ENCODE measurements around the gene DMRTA2.

DMRTA2 gene

GRCh38 chr1:50422946-50423669 is at the start of gene DMRTA2:
Gene DMRTA2, minus strand, starts transcription at chr1:50423443. Its CDS starts 1,907 bp downstream, at chr1:50421536.
- no peak for FAIRE-seq

DNA sequence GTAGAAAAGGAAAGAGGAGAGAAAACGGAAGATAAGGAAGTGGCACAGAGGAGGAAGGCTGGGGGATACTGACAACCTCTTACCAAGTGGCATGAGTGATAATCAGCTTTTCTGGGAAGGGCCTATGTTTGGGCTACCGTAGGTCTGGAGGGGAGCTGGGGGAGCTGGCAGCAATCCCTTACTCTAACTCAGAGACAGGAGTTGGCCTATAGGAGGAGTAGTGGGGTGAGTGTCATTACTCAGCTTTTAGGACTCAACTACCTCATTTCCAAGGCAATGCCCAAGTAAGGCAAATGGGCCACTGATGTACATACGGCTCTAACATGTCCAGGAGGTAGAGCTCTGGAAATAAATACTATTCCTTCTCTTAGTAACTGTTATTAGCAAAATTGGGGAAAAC is 48.7 kb upstream of the DMRTA2 start:
- no peak for FAIRE-seq

GRCh38 chr1:50462964-50463363 is 39.7 kb upstream of the DMRTA2 start:
- no peak for FAIRE-seq

- no peak for FAIRE-seq
Observed at GRCh38 chr1:50458507-50458906, 35.3 kb upstream of the DMRTA2 start.

- no peak for FAIRE-seq
Observed at GRCh38 chr1:50454911-50455310, 31.7 kb upstream of the DMRTA2 start.

GRCh38 chr1:50453266-50453665 is 30.0 kb upstream of the DMRTA2 start:
- FAIRE-seq, result no peak

GRCh38 chr1:50452700-50453099 is 29.5 kb upstream of the DMRTA2 start:
- no peak for FAIRE-seq

- no peak for FAIRE-seq
Observed at GRCh38 chr1:50450861-50451653, 27.8 kb upstream of the DMRTA2 start.

- no peak for FAIRE-seq
Observed at GRCh38 chr1:50447961-50448360, 24.7 kb upstream of the DMRTA2 start.

- FAIRE-seq, result no peak
Observed at GRCh38 chr1:50441183-50441582, 17.9 kb upstream of the DMRTA2 start.

- no peak for FAIRE-seq
Observed at GRCh38 chr1:50438945-50439344, 15.7 kb upstream of the DMRTA2 start.

DNA sequence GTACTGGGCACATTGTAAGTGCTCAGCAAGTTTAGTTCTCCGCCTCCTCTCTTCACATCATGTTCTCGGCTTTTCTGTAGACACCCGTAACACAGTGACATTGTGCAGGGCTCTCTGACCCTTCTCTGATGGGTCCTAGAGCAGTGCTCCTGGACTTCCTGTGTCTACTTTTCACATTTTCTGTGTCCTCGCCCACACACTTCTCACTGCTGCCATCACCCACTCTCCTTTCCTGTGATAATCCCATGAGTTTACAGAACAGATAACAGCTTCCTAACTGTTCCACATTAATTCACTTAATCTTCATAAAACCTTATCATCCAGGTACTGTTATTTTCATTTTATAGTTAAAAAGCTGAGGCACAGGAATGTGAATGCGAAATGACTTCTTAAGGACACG is 13.2 kb upstream of the DMRTA2 start:
- FAIRE-seq, result no peak

DNA sequence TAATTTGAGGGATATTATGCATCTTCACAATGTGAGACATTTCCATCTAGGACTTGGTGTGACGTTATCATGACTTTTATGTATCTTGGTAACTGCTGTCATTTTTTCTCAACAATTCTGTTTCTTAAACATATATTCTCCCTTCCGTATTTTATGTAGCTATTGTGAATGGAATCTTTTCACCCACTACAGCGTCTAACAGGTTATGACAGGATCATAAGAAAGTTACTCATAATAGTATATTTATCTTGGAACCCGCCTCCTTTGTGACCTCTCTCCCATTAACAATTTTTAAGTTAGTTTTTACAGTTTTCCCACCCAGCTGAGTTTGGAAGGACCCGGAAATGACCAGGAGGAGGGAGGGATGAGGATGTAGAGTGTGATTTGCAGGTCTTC is 6.8 kb upstream of the DMRTA2 start:
- no peak for FAIRE-seq

DNA sequence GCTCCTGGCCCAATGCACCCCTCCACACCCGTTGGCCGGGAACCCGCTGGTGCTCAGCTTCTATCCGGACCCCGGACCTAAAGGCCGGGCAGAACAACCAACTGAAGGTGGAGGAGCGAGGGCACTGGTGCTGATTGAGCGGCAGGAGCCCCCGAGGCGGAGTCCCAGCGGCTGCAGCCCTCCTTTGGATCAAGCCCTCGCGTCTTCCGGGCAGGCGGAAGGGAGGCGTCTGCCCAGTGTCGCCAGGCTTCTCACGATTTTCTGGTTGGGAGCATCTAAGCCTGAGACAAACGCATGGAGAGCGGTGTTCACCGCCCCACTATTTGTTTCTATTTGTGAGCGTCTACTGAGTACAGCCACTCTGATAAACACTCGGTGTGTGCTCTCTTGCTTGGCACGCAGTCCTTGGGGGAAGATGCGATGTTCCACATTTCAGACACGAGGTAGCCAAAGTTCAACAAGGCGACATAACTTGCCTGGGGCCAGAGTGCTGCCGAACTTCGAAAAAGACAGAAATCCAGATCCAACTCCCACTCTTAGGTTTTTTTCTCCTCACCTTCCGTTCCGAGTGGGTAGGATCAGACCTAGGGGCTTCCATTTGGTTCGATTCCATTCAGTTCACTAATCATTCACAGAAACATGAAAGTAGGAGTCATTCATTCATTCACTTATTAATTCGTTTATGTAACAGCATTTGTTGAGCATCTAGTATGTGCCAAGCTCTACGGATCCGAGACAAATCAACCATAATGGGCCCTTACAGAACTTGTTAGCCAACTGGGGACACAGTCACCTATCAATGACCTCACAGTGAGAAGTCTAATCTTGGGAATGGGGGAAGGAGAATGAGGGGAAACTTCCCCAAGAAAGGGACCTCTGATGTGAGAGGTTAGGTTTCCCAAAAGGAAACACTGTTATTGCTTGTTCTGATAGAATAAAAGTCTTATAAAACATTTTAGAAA is 4.9 kb upstream of the DMRTA2 start:
- no peak for FAIRE-seq

DNA sequence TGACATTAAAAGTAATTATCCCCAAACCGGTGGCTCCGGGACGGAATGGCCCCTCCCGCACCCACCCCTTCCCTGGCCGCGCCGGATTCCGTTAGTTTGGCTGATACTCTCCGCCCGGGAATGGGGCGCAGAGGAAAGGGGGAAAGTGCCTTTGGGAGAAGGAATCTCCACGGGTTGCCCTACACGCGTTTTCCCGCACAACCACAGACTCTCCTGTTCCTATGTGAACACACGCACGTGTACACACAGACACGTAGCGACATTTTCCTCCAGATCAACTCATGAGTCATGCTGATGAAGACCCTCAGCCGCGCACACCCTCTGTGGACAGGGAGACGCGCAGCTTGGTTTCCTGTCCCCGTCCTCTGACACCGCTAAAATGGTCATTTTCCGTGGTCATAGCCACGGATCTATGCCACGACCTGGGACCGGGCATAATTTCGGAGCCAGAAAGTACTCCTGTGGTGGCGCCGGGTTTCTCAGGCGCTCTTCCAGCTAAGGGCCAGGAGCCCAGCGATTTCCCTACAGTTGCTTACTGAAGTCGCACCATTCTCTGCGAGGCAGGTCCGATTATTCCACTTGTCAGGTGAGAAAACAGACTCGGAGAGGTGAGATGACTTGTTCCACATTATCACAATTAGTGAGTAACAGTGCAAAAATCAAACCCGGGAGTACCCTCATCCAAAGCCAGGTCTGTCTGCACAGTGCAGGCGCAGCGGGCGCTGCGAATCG is 4.0 kb upstream of the DMRTA2 start:
- no peak for FAIRE-seq

DNA sequence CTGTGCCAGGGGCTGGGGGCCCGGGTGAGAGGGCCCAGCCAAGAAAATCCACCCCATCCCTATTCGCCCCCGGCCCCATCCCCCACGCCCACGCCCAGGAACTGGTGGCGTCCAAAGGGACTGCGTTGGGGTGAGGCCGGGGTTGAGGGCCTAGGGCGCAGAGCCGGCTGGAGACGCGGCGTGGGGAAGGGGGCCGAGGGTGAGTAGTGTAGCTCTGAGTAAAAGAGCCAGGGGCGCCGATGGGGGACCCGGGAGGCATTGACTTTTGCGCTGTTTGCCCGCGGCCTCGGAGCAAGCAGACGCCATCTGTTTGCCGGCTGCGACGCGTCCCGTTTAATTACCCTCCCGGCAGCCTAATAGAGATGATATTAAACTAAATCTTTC is 3.5 kb upstream of the DMRTA2 start:
- no peak for FAIRE-seq

- no peak for FAIRE-seq
Observed at GRCh38 chr1:50426108-50426700, 3.0 kb upstream of the DMRTA2 start.

DNA sequence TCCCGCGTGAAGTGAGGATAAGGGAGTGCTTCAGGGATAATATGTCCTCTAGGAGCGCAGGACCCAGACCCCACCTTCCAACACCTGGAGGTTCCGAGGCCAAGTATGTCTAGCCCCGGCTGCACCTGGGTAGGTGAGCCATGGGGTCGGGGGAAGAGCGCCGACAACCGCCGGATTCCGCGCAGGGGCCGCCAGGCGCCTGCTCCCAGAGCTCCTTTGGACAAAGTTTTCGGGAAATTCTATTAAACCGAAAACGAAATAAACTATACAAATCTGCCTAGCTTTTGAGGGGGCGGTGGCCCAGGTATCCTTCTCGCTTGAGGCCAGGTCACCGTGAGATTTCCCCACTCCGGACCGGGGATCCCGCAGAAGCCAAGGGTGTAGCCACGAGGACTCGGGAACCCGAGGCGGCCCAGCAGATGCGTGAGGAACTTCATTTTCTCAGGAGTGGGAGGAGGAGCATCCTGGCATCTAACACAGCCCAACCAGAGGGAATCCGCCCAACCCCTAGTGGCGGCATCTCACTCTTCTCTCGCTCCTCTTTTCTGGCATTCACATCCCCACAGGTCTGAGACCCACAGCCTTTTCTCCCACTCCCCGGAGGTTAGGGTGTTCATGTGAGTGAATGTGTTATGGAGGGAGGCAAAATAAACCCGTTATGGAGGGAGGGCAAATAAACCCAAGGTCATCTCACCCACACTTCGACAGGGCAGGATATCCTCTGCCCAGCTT is 2.3 kb upstream of the DMRTA2 start:
- no peak for FAIRE-seq

DNA sequence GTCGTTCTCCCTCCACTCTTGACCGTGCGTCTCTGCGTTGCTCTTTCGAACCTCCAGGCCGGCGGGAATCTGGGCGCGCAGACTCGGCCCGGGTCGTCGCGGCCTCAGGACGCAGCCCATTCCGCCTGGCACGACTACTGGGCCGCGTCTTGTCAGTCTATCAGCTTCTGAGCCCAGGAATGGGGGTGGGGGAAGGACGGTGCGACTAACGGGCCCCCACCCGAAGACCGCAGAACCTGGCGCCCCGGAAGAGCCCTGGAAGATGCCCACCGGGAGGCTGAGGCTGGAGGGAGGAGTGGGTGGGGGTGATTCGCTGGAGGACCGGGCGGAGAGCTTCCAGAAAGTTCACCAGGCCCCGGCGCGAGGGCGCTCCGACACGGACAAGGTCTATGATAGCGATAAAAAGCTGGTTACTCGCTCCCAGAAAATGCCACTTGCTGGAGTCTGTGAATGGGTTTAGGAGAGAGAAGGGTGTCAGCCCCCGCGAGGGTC is 1.7 kb upstream of the DMRTA2 start:
- no peak for FAIRE-seq

GRCh38 chr1:50424045-50424883 is 1.0 kb upstream of the DMRTA2 start:
- no peak for FAIRE-seq

All from G401.6 (cell line).